NCI-H2081 (cell line): ENCODE measurements around the gene PSMD9.
"Not testable (repeated sequence)": the region's sequence is repeated elsewhere in the genome, so short reads cannot be mapped to it uniquely, and the experiment has no call there.

ENCODE experiments used
- DNase-seq, 2 experiments: peaks; one replicate each; lab custom pipeline; 2025; lab: John Stamatoyannopoulos, UW

Gene PSMD9

GRCh38 chr12:121925358-121925695, 36.7 kb downstream of the PSMD9 start:
- DNase-seq = no peak

GRCh38 chr12:121926874-121927706, 38.5 kb downstream of the PSMD9 start:
- no peak for DNase-seq

GRCh38 chr12:121927813-121928212, 39.2 kb downstream of the PSMD9 start:
- DNase-seq = no peak

GRCh38 chr12:121929545-121929944, 41.0 kb downstream of the PSMD9 start:
- DNase-seq = not testable (repeated sequence)

GRCh38 chr12:121930862-121931261, 42.3 kb downstream of the PSMD9 start:
- DNase-seq = no peak

GRCh38 chr12:121932176-121932536, 43.6 kb downstream of the PSMD9 start:
- DNase-seq = no peak

GRCh38 chr12:121932914-121933521, 44.4 kb downstream of the PSMD9 start:
- no peak for DNase-seq

GRCh38 chr12:121933522-121934308, 45.1 kb downstream of the PSMD9 start:
- DNase-seq = no peak

- no peak for DNase-seq
Observed at GRCh38 chr12:121934309-121934664, 45.7 kb downstream of the PSMD9 start.

- DNase-seq = no peak
Observed at GRCh38 chr12:121937654-121938053, 49.1 kb downstream of the PSMD9 start.

GRCh38 chr12:121939186-121939585, 50.6 kb downstream of the PSMD9 start:
- DNase-seq = no peak

GRCh38 chr12:121939992-121940766, 51.6 kb downstream of the PSMD9 start:
- DNase-seq = no peak

- DNase-seq = no peak
Observed at GRCh38 chr12:121942145-121942718, 53.6 kb downstream of the PSMD9 start.

- no peak for DNase-seq
Observed at GRCh38 chr12:121943926-121944325, 55.3 kb downstream of the PSMD9 start.

- DNase-seq = no peak
Observed at GRCh38 chr12:121946313-121947025, 57.9 kb downstream of the PSMD9 start.

GRCh38 chr12:121947981-121948380, 59.4 kb downstream of the PSMD9 start:
- no peak for DNase-seq

GRCh38 chr12:121949648-121950397, 61.2 kb downstream of the PSMD9 start:
- no peak for DNase-seq

GRCh38 chr12:121953117-121953692, 64.6 kb downstream of the PSMD9 start:
- no peak for DNase-seq

GRCh38 chr12:121953695-121954094, 65.1 kb downstream of the PSMD9 start:
- DNase-seq = no peak
